Activated naive CD8-positive, alpha-beta T cell (primary cell): ENCODE results near the gene FAM237B.
"Not testable (repeated sequence)": the region's sequence is repeated elsewhere in the genome, so short reads cannot be mapped to it uniquely, and the experiment has no call there.

Experiments used
- H3K27ac Mint-ChIP-seq: one replicate; pipeline ENCODE4 v1.8.0; 2021; ENCODE audit warnings: mixed read lengths
- H3K27me3 Mint-ChIP-seq: one replicate; pipeline ENCODE4 v1.8.0; 2021; ENCODE audit warnings: mixed read lengths
- H3K36me3 Mint-ChIP-seq: one replicate; pipeline ENCODE4 v1.8.0; 2021; ENCODE audit warnings: mixed read lengths
- H3K4me1 Mint-ChIP-seq: one replicate; pipeline ENCODE4 v1.8.0; 2021; ENCODE audit warnings: low read depth, mixed read lengths
- H3K4me3 Mint-ChIP-seq: one replicate; pipeline ENCODE4 v1.8.0; 2021; ENCODE audit warnings: mild to moderate bottlenecking, mixed read lengths
- H3K9me3 Mint-ChIP-seq: one replicate; pipeline ENCODE4 v1.8.0; 2021; ENCODE audit warnings: low read depth, mixed read lengths

FAM237B gene

GRCh38 chr7:90320801-90321494 lies at the start of gene FAM237B:
Gene FAM237B, minus strand, starts transcription at chr7:90321304. Its CDS starts 1,556 bp downstream, at chr7:90319748.
- Mint-ChIP-seq H3K9me3 (no peaks in the 10 kb centered on the region), H3K27me3 (peaks cover 39% of the 10 kb centered on the region), H3K4me1 (peaks cover 11% of the 10 kb centered on the region), H3K36me3 (no peaks in the 10 kb centered on the region), H3K27ac (no peak within 1 kb of the TSS), H3K4me3 (peak within 1 kb of the TSS; percentile 64)

- Mint-ChIP-seq H3K36me3 (peaks cover 25% of the 10 kb centered on the region), H3K9me3 (peaks cover 5% of the 10 kb centered on the region), H3K4me3 (no peak overlapping the region), H3K4me1 (peaks cover 53% of the 10 kb centered on the region), H3K27me3 (no peaks in the 10 kb centered on the region), H3K27ac (no peak overlapping the region)
These were observed 30.9 kb upstream of the FAM237B start for GRCh38 chr7:90351987-90352386.

GRCh38 chr7:90350032-90350431 lies 28.9 kb upstream of the FAM237B start:
- Mint-ChIP-seq H3K36me3 (peaks cover 12% of the 10 kb centered on the region), H3K4me1 (peaks cover 68% of the 10 kb centered on the region)
- not testable (repeated sequence) for H3K9me3 Mint-ChIP-seq, H3K27ac Mint-ChIP-seq, H3K4me3 Mint-ChIP-seq, H3K27me3 Mint-ChIP-seq

GRCh38 chr7:90349305-90349704 lies 28.2 kb upstream of the FAM237B start:
- Mint-ChIP-seq H3K4me1 (peaks cover 70% of the 10 kb centered on the region), H3K4me3 (no peak overlapping the region), H3K27ac (peak overlapping the region; percentile 35), H3K27me3 (no peaks in the 10 kb centered on the region), H3K36me3 (peaks cover 12% of the 10 kb centered on the region), H3K9me3 (no peaks in the 10 kb centered on the region)

- H3K27ac Mint-ChIP-seq = peak overlapping the region; percentile 98
These were observed 26.7 kb upstream of the FAM237B start for GRCh38 chr7:90347759-90348158.

GRCh38 chr7:90346336-90347125 lies 25.4 kb upstream of the FAM237B start, which contains the start of gene GTPBP10:
Gene GTPBP10, plus strand, starts transcription at chr7:90346716. Its CDS starts 26 bp downstream, at chr7:90346742.
- no peaks in the 10 kb centered on the region for H3K9me3 Mint-ChIP-seq

More at GRCh38 chr7:90347759-90348158, 26.7 kb upstream of the FAM237B start:
- peaks cover 64% of the 10 kb centered on the region for H3K4me1 Mint-ChIP-seq
- H3K36me3 Mint-ChIP-seq = peaks cover 10% of the 10 kb centered on the region
- no peaks in the 10 kb centered on the region for H3K9me3 Mint-ChIP-seq
- H3K27me3 Mint-ChIP-seq = no peaks in the 10 kb centered on the region
- H3K4me3 Mint-ChIP-seq = peak overlapping the region; percentile 97

GRCh38 chr7:90345595-90346335 lies 24.7 kb upstream of the FAM237B start:
- Mint-ChIP-seq H3K27ac (peak overlapping the region; percentile 98), H3K4me3 (peak overlapping the region; percentile 97)

More at GRCh38 chr7:90346336-90347125, 25.4 kb upstream of the FAM237B start, which contains the start of gene GTPBP10:
- peak within 1 kb of the TSS; percentile 98 for H3K27ac Mint-ChIP-seq
- H3K4me1 Mint-ChIP-seq = peaks cover 53% of the 10 kb centered on the region
- peak within 1 kb of the TSS; percentile 97 for H3K4me3 Mint-ChIP-seq
- H3K36me3 Mint-ChIP-seq = peaks cover 7% of the 10 kb centered on the region
- H3K27me3 Mint-ChIP-seq = no peaks in the 10 kb centered on the region

GRCh38 chr7:90345016-90345415 lies 23.9 kb upstream of the FAM237B start:
- peak overlapping the region; percentile 98 for H3K27ac Mint-ChIP-seq
- H3K4me1 Mint-ChIP-seq = peaks cover 44% of the 10 kb centered on the region
- peaks cover 3% of the 10 kb centered on the region for H3K36me3 Mint-ChIP-seq
- H3K9me3 Mint-ChIP-seq = no peaks in the 10 kb centered on the region
- H3K27me3 Mint-ChIP-seq = no peaks in the 10 kb centered on the region
- peak overlapping the region; percentile 97 for H3K4me3 Mint-ChIP-seq

More at GRCh38 chr7:90345595-90346335, 24.7 kb upstream of the FAM237B start:
- H3K4me1 Mint-ChIP-seq = peaks cover 52% of the 10 kb centered on the region
- peaks cover 6% of the 10 kb centered on the region for H3K36me3 Mint-ChIP-seq
- H3K9me3 Mint-ChIP-seq = no peaks in the 10 kb centered on the region
- no peaks in the 10 kb centered on the region for H3K27me3 Mint-ChIP-seq

- H3K36me3 Mint-ChIP-seq = no peaks in the 10 kb centered on the region
- no peak overlapping the region for H3K4me3 Mint-ChIP-seq
- H3K9me3 Mint-ChIP-seq = no peaks in the 10 kb centered on the region
- no peaks in the 10 kb centered on the region for H3K4me1 Mint-ChIP-seq
- H3K27me3 Mint-ChIP-seq = peaks cover 5% of the 10 kb centered on the region
- H3K27ac Mint-ChIP-seq = no peak overlapping the region
These were observed 16.0 kb upstream of the FAM237B start for GRCh38 chr7:90337106-90337505.

- H3K4me1 Mint-ChIP-seq, H3K27me3 Mint-ChIP-seq, H3K27ac Mint-ChIP-seq, H3K9me3 Mint-ChIP-seq, H3K4me3 Mint-ChIP-seq, H3K36me3 Mint-ChIP-seq: not testable (repeated sequence)
These were observed 13.8 kb upstream of the FAM237B start for GRCh38 chr7:90334926-90335325.

GRCh38 chr7:90334193-90334843 lies 13.2 kb upstream of the FAM237B start:
- H3K4me1 Mint-ChIP-seq = no peaks in the 10 kb centered on the region
- no peaks in the 10 kb centered on the region for H3K36me3 Mint-ChIP-seq
- no peaks in the 10 kb centered on the region for H3K9me3 Mint-ChIP-seq
- no peak overlapping the region for H3K4me3 Mint-ChIP-seq
- H3K27ac Mint-ChIP-seq = no peak overlapping the region
- H3K27me3 Mint-ChIP-seq = peaks cover 5% of the 10 kb centered on the region

GRCh38 chr7:90326500-90326899 lies 5.4 kb upstream of the FAM237B start:
- H3K27me3 Mint-ChIP-seq = peaks cover 13% of the 10 kb centered on the region
- H3K4me1 Mint-ChIP-seq = peaks cover 2% of the 10 kb centered on the region
- no peaks in the 10 kb centered on the region for H3K9me3 Mint-ChIP-seq
- H3K27ac Mint-ChIP-seq = no peak overlapping the region
- no peak overlapping the region for H3K4me3 Mint-ChIP-seq
- no peaks in the 10 kb centered on the region for H3K36me3 Mint-ChIP-seq

- H3K27ac Mint-ChIP-seq = no peak overlapping the region
- H3K27me3 Mint-ChIP-seq = peaks cover 35% of the 10 kb centered on the region
- no peaks in the 10 kb centered on the region for H3K9me3 Mint-ChIP-seq
- H3K36me3 Mint-ChIP-seq = no peaks in the 10 kb centered on the region
- H3K4me3 Mint-ChIP-seq = no peak overlapping the region
- peaks cover 11% of the 10 kb centered on the region for H3K4me1 Mint-ChIP-seq
These were observed 1.7 kb upstream of the FAM237B start for GRCh38 chr7:90322837-90323236.

- Mint-ChIP-seq H3K36me3 (no peaks in the 10 kb centered on the region), H3K27ac (no peak overlapping the region), H3K9me3 (no peaks in the 10 kb centered on the region), H3K4me3 (peak overlapping the region; percentile 64), H3K27me3 (peaks cover 39% of the 10 kb centered on the region), H3K4me1 (peaks cover 11% of the 10 kb centered on the region)
These were observed 695 bp downstream of the FAM237B start for GRCh38 chr7:90320418-90320800.
